PC-9 (cell line): ENCODE results near the gene MGAT1.

Source experiments
- EZH2 ChIP-seq: fragments of 200-600 bp; sonication (generic); IDR thresholded peaks from 2 replicates; pipeline ENCODE4 v1.8.0; 2017; ENCODE audit warnings: antibody characterized with exemption, low read depth
- TF ChIP-seq, protein P1 (sequence below): fragments of 200-600 bp; sonication (generic); conservative IDR thresholded peaks from 2 replicates; pipeline ENCODE4 v1.6.1; 2017; ENCODE audit warnings: mixed run types, antibody characterized with exemption, mild to moderate bottlenecking, moderate library complexity

GRCh38 chr5:180783340-180784052, 19.1 kb downstream of the MGAT1 start:
- TF ChIP-seq, protein P1, sequence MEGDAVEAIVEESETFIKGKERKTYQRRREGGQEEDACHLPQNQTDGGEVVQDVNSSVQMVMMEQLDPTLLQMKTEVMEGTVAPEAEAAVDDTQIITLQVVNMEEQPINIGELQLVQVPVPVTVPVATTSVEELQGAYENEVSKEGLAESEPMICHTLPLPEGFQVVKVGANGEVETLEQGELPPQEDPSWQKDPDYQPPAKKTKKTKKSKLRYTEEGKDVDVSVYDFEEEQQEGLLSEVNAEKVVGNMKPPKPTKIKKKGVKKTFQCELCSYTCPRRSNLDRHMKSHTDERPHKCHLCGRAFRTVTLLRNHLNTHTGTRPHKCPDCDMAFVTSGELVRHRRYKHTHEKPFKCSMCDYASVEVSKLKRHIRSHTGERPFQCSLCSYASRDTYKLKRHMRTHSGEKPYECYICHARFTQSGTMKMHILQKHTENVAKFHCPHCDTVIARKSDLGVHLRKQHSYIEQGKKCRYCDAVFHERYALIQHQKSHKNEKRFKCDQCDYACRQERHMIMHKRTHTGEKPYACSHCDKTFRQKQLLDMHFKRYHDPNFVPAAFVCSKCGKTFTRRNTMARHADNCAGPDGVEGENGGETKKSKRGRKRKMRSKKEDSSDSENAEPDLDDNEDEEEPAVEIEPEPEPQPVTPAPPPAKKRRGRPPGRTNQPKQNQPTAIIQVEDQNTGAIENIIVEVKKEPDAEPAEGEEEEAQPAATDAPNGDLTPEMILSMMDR = no peak
- no peak for TF ChIP-seq EZH2
